Neuronal stem cell (in vitro differentiated cells): ENCODE measurements around the gene RIC1.

Experiments
- DNase-seq: peaks from one replicate; pipeline ENCODE4 v3.0.0-alpha.2; 2013; ENCODE audit warnings: low spot score
- H2AFZ ChIP-seq: one replicate; pipeline ENCODE4 v1.6.1; 2013; ENCODE audit warnings: mild to moderate bottlenecking, low read length, inconsistent platforms
- H2AK5ac ChIP-seq: 2 replicates; pipeline ENCODE4 v1.6.1; 2013; ENCODE audit warnings: low read depth, mild to moderate bottlenecking, inconsistent platforms, low read length, moderate library complexity, mixed read lengths
- H2BK120ac ChIP-seq: 2 replicates; pipeline ENCODE4 v1.6.1; 2013; ENCODE audit warnings: low read depth, mild to moderate bottlenecking, inconsistent platforms, low read length, moderate library complexity, mixed read lengths
- H2BK12ac ChIP-seq: one replicate; pipeline ENCODE4 v1.6.1; 2013; ENCODE audit warnings: low read length, inconsistent platforms
- H2BK15ac ChIP-seq: 2 replicates; pipeline ENCODE4 v1.6.1; 2013; ENCODE audit warnings: mild to moderate bottlenecking, low read length, inconsistent platforms, mixed read lengths
- H2BK5ac ChIP-seq: one replicate; pipeline ENCODE4 v1.6.1; 2013; ENCODE audit warnings: inconsistent platforms, mild to moderate bottlenecking, low read length, moderate library complexity
- H3K14ac ChIP-seq: one replicate; pipeline ENCODE4 v1.6.1; 2013; ENCODE audit warnings: low read length, inconsistent platforms
- H3K18ac ChIP-seq: 2 replicates; pipeline ENCODE4 v1.6.1; 2013; ENCODE audit warnings: low read length, inconsistent platforms
- H3K23ac ChIP-seq: 2 replicates; pipeline ENCODE4 v1.6.1; 2013; ENCODE audit warnings: low read depth, mild to moderate bottlenecking, mixed read lengths, low read length, inconsistent platforms; ENCODE audit not compliant: poor library complexity
- H3K27ac ChIP-seq: replicated peaks from 3 replicates; pipeline ENCODE4 v1.5.1; 2013; ENCODE audit warnings: low read length, inconsistent platforms
- H3K27me3 ChIP-seq, 3 experiments: 2 replicates each; pipeline ENCODE4 v1.6.1; 2013; ENCODE audit warnings: low read length in 3 of 3, mild to moderate bottlenecking in 2 of 3, inconsistent platforms in 1 of 3, low read depth in 1 of 3, mixed read lengths in 1 of 3, moderate library complexity in 1 of 3; ENCODE audit not compliant: control insufficient read depth in 3 of 3, insufficient read depth in 3 of 3
- H3K36me3 ChIP-seq, 2 donors: replicated peaks in 1 of 2; 2 replicates each; pipeline ENCODE4 v1.6.1; 2013; ENCODE audit warnings: low read length in 2 of 2; ENCODE audit not compliant: control insufficient read depth in 2 of 2, insufficient read depth in 2 of 2
- H3K4ac ChIP-seq: 2 replicates; pipeline ENCODE4 v1.6.1; 2013; ENCODE audit warnings: inconsistent platforms, mild to moderate bottlenecking, low read length, moderate library complexity
- H3K4me1 ChIP-seq, 2 donors: 1 replicate in 1 of 2; 2 replicates in 1 of 2; pipeline ENCODE4 v1.6.1; 2013; ENCODE audit warnings: low read length in 2 of 2, low read depth in 1 of 2; ENCODE audit not compliant: control insufficient read depth in 2 of 2, insufficient read depth in 1 of 2
- H3K4me2 ChIP-seq: one replicate; pipeline ENCODE4 v1.6.1; 2013; ENCODE audit warnings: mild to moderate bottlenecking, low read length, inconsistent platforms; ENCODE audit not compliant: insufficient read depth, poor library complexity, severe bottlenecking
- H3K4me3 ChIP-seq, 2 donors: 2 replicates each; pipeline ENCODE4 v1.5.1; 2013; ENCODE audit warnings: low read length in 2 of 2, mild to moderate bottlenecking in 2 of 2, inconsistent platforms in 1 of 2, moderate library complexity in 1 of 2
- H3K79me1 ChIP-seq: one replicate; pipeline ENCODE4 v1.6.1; 2013; ENCODE audit warnings: low read depth, mild to moderate bottlenecking, inconsistent platforms, low read length, moderate library complexity
- H3K9ac ChIP-seq: one replicate; pipeline ENCODE4 v1.6.1; 2013; ENCODE audit warnings: mild to moderate bottlenecking, low read depth, low read length, inconsistent platforms; ENCODE audit not compliant: poor library complexity
- H3K9me3 ChIP-seq, 2 donors: replicated peaks in 1 of 2; 2 replicates each; pipeline versions ENCODE3 to v1.6.1; 2013; ENCODE audit warnings: low read length in 2 of 2, mild to moderate bottlenecking in 2 of 2, inconsistent platforms in 1 of 2, low read depth in 1 of 2, mixed read lengths in 1 of 2, moderate library complexity in 1 of 2; ENCODE audit not compliant: control insufficient read depth in 2 of 2, insufficient read depth in 1 of 2
- H4K8ac ChIP-seq: one replicate; pipeline ENCODE4 v1.6.1; 2013; ENCODE audit warnings: low read depth, mild to moderate bottlenecking, inconsistent platforms, low read length, moderate library complexity
- H4K91ac ChIP-seq: one replicate; pipeline ENCODE4 v1.6.1; 2013; ENCODE audit warnings: low read length, low read depth, mild to moderate bottlenecking, inconsistent platforms; ENCODE audit not compliant: poor library complexity
- WGBS, 2 donors: extraction: QIAGEN DNeasy Blood & Tissue Kit; methylation state at CpG; one replicate each; pipeline ENCODE4 v1.1.7; 2013; ENCODE audit warnings: missing lambda C conversion rate in 2 of 2, mixed read lengths in 1 of 2; ENCODE audit not compliant: insufficient read length in 2 of 2, insufficient replicate concordance in 1 of 2; ENCODE audit errors: extremely low coverage in 2 of 2; 5-methylcytosine and 5-hydroxymethylcytosine counted together

Gene RIC1

GRCh38 chr9:5811751-5812150 lies 182.8 kb downstream of the RIC1 start:
- no CpG with 5 or more reads among the region's 1 CpG for WGBS, 2 donors
- H3K14ac ChIP-seq: no peak overlapping the region
- DNase-seq: no peak
- H3K9me3 ChIP-seq: no peaks in the 10 kb centered on the region
- H2AFZ ChIP-seq: no peak overlapping the region
- no peaks in the 10 kb centered on the region for H3K79me1 ChIP-seq
- H3K18ac ChIP-seq: no peak overlapping the region
- H3K4me1 ChIP-seq: no peaks in the 10 kb centered on the region
- H3K4me3 ChIP-seq: no peak overlapping the region
- no peaks in the 10 kb centered on the region for H3K27me3 ChIP-seq
- no peak overlapping the region for H2AK5ac ChIP-seq
- H4K91ac ChIP-seq: no peak overlapping the region
- H3K27ac ChIP-seq: no peak overlapping the region
- no peak overlapping the region for H3K4me2 ChIP-seq
- H2BK5ac ChIP-seq: no peak overlapping the region
- H3K23ac ChIP-seq: no peak overlapping the region
- no peak overlapping the region for H3K4ac ChIP-seq
- H4K8ac ChIP-seq: no peak overlapping the region
- no peak overlapping the region for H2BK15ac ChIP-seq
- H2BK12ac ChIP-seq: no peak overlapping the region
- H2BK120ac ChIP-seq: no peak overlapping the region
- no peak overlapping the region for H3K9ac ChIP-seq
- no peaks in the 10 kb centered on the region for H3K36me3 ChIP-seq

- no peak for DNase-seq
- Histone ChIP-seq H2BK15ac (no peak overlapping the region), H3K4me3 (no peak overlapping the region), H2BK5ac (no peak overlapping the region), H3K23ac (no peak overlapping the region), H3K14ac (no peak overlapping the region), H3K4me1 (no peaks in the 10 kb centered on the region), H3K4me2 (no peak overlapping the region), H4K8ac (no peak overlapping the region), H4K91ac (no peak overlapping the region), H2AK5ac (no peak overlapping the region), H3K79me1 (no peaks in the 10 kb centered on the region), H3K9me3 (no peaks in the 10 kb centered on the region), H2BK120ac (no peak overlapping the region), H3K18ac (no peak overlapping the region), H3K27me3 (no peaks in the 10 kb centered on the region), H2AFZ (no peak overlapping the region), H3K9ac (no peak overlapping the region), H3K27ac (no peak overlapping the region), H3K4ac (no peak overlapping the region), H2BK12ac (no peak overlapping the region), H3K36me3 (no peaks in the 10 kb centered on the region)
- WGBS, 2 donors: no CpG with 5 or more reads among the region's 3 CpGs
These were observed 184.9 kb downstream of the RIC1 start for GRCh38 chr9:5813824-5814223.

DNA sequence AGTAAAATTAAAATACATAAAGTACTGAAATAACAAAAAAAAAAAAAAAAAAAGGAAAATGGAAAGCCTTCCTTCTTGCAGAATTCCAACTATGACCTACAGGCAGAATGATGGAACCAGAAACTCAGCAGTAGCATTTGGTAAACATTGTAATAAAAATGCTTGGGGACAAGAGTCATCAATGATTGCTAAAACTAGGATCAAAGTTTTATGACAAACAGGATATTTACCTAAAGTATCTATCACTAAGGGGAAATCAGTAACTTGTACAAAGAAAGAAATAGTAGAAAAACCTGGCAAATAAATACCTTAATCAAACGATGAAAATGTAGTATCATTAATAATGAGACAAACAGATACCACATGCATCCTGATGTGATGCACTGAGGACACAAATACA lies 186.6 kb downstream of the RIC1 start:
- Histone ChIP-seq H2BK12ac (no peak overlapping the region), H3K23ac (no peak overlapping the region), H3K4ac (no peak overlapping the region), H3K9me3 (no peaks in the 10 kb centered on the region), H3K9ac (no peak overlapping the region), H4K8ac (no peak overlapping the region), H2AK5ac (no peak overlapping the region), H4K91ac (no peak overlapping the region), H2AFZ (no peak overlapping the region), H3K18ac (no peak overlapping the region), H3K27me3 (no peaks in the 10 kb centered on the region), H3K27ac (no peak overlapping the region), H3K4me2 (no peak overlapping the region), H2BK5ac (no peak overlapping the region), H3K79me1 (no peaks in the 10 kb centered on the region), H2BK15ac (no peak overlapping the region), H3K4me1 (no peaks in the 10 kb centered on the region), H3K4me3 (no peak overlapping the region), H2BK120ac (no peak overlapping the region), H3K36me3 (no peaks in the 10 kb centered on the region), H3K14ac (no peak overlapping the region)
- WGBS, 2 donors: no CpG with 5 or more reads among the region's 1 CpG
- DNase-seq: no peak

DNA sequence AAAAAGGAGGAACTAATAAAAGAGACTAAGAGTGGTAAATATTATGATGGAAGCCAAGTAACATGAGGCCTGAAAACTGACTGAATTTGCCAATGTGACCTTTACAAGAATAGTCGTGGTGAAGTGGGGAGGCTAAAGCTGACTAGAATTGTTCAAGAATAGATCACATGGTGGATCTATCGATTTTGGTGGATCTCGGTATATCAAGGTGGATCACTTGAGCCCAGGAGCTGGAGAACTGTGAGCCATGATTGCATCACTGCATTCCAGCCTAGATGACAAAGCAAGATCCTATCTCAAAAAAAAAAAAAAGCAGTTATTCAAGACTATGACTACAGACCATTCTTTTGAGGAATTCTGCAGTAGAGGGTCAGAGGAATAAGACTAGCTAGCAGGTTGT lies 189.0 kb downstream of the RIC1 start:
- no peak overlapping the region for H3K9ac ChIP-seq
- no peak overlapping the region for H3K18ac ChIP-seq
- no peak overlapping the region for H4K91ac ChIP-seq
- H2BK120ac ChIP-seq: no peak overlapping the region
- H2BK5ac ChIP-seq: no peak overlapping the region
- no peak overlapping the region for H3K4ac ChIP-seq
- no peak overlapping the region for H4K8ac ChIP-seq
- no peak overlapping the region for H2BK12ac ChIP-seq
- no peak overlapping the region for H2AK5ac ChIP-seq
- WGBS, 2 donors: no CpG with 5 or more reads among the region's 3 CpGs
- H3K23ac ChIP-seq: no peak overlapping the region
- H2AFZ ChIP-seq: no peak overlapping the region
- no peaks in the 10 kb centered on the region for H3K4me1 ChIP-seq
- H3K14ac ChIP-seq: no peak overlapping the region
- H3K27ac ChIP-seq: no peak overlapping the region
- no peaks in the 10 kb centered on the region for H3K36me3 ChIP-seq
- H3K4me2 ChIP-seq: no peak overlapping the region
- H3K27me3 ChIP-seq: no peaks in the 10 kb centered on the region
- no peak overlapping the region for H3K4me3 ChIP-seq
- H3K9me3 ChIP-seq: no peaks in the 10 kb centered on the region
- DNase-seq: no peak
- no peaks in the 10 kb centered on the region for H3K79me1 ChIP-seq
- H2BK15ac ChIP-seq: no peak overlapping the region
